Activated T-cell treated with anti-CD3 and anti-CD28 coated beads, Interleukin-2, amount 50 U/mL, for 72 hours (primary cell): ENCODE measurements around the gene PLXNB3. TPM values are rescaled to one million over a fixed set of nuclear protein-coding genes. Genes with fewer than 3 reads are reported as not detected.

Experiments
- ATAC-seq, 2 donors: fragments of 150-1000 bp; cut with Tn5 transposase; replicated peaks in 1 of 2; 2 replicates each; pipeline ENCODE4 v1.10.0; 2021; ENCODE audit warnings: moderate library complexity in 2 of 2, mild to moderate bottlenecking in 1 of 2
- DNase-seq, 2 donors: peaks; one replicate each; pipeline ENCODE4 v3.0.0; 2021 to 2022; ENCODE audit warnings: mixed read lengths in 1 of 2
- H3K27ac Mint-ChIP-seq: one replicate; pipeline ENCODE4 v1.8.0; 2022; ENCODE audit warnings: mild to moderate bottlenecking, moderate library complexity, mixed read lengths
- H3K27me3 Mint-ChIP-seq: one replicate; pipeline ENCODE4 v1.8.0; 2022; ENCODE audit warnings: low read depth, mixed read lengths
- H3K36me3 Mint-ChIP-seq, 2 donors: one replicate each; pipeline ENCODE4 v1.8.0; 2022; ENCODE audit warnings: mixed read lengths in 2 of 2, mild to moderate bottlenecking in 1 of 2; ENCODE audit not compliant: insufficient read depth in 2 of 2
- H3K4me1 Mint-ChIP-seq: one replicate; pipeline ENCODE4 v1.8.0; 2022; ENCODE audit warnings: low read depth, mixed read lengths
- H3K4me3 Mint-ChIP-seq, 2 donors: one replicate each; pipeline ENCODE4 v1.8.0; 2022; ENCODE audit warnings: mild to moderate bottlenecking in 2 of 2, mixed read lengths in 2 of 2, moderate library complexity in 2 of 2
- H3K9me3 Mint-ChIP-seq, 2 donors: one replicate each; pipeline ENCODE4 v1.8.0; 2022; ENCODE audit warnings: mixed read lengths in 2 of 2
- total RNA-seq, 2 donors: library from RNA; stranded (reverse); gene quantifications; one replicate each; pipeline ENCODE4 v1.2.3, GENCODE V29; 2022

The PLXNB3 gene
- total RNA-seq, 2 donors from 2014 or later: 0.77 to 1.7 TPM

DNA sequence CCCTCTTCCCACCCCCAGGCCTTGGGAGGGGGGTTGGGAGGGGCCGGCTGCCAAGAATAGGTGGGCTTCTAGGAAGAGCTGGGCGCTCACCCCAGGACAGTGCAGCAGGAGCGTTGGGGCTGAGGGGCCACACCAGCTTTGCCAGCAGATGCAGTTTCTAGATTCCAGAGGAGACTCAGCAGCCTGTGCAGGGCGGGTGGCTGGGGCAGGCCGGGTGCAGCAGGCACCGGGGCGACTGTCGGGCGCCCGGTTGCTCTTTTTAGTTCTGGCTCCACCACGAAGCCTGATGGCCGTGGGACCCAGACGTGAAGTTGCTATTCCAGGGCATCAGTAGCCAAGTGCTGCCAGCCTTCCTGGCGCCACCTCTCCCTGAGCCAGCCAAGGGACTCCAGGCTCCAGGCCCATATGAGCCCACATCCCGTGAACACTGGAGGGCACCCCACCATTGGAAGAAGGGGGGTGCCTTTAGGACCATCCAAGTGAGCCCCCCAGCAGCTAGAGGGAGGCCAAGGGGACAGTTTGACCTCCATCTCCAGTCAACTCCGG lies 36.2 kb downstream of the PLXNB3 start:
- H3K27ac Mint-ChIP-seq: no peak overlapping the region
- H3K4me1 Mint-ChIP-seq: peaks cover 12% of the 10 kb centered on the region
- H3K27me3 Mint-ChIP-seq: no peaks in the 10 kb centered on the region
- peaks cover 0 to 9% of the 10 kb centered on the region in 2 donors for H3K36me3 Mint-ChIP-seq
- DNase-seq (no peak), ATAC-seq (no peak)
- H3K4me3 Mint-ChIP-seq: no peak overlapping the region
- no peaks in the 10 kb centered on the region for H3K9me3 Mint-ChIP-seq

DNA sequence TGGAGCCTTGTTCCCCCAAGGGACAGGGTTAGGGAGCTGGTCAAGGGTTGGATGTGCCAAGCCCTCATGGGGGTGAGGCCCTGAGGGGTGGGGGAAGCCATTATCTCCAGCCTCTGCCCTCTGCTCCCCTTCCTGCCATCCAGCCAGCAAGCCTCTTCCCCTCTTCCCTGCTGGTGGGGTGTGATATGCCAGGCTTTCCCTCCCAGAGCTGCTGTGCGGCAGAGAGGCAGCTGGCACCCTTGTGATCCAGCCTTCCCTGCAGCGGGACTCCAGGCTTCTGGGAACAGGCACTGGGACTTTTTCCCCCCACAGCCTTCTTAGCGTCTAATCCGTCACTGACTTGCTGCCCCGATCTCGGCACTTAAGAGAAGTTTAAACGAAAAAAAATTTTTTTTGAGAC lies 36.7 kb downstream of the PLXNB3 start:
- Mint-ChIP-seq H3K36me3 (peaks cover 0 to 9% of the 10 kb centered on the region in 2 donors), H3K27ac (no peak overlapping the region), H3K4me1 (peaks cover 11% of the 10 kb centered on the region), H3K27me3 (no peaks in the 10 kb centered on the region), H3K9me3 (no peaks in the 10 kb centered on the region), H3K4me3 (no peak overlapping the region)
- no peak for DNase-seq
- no peak for ATAC-seq

DNA sequence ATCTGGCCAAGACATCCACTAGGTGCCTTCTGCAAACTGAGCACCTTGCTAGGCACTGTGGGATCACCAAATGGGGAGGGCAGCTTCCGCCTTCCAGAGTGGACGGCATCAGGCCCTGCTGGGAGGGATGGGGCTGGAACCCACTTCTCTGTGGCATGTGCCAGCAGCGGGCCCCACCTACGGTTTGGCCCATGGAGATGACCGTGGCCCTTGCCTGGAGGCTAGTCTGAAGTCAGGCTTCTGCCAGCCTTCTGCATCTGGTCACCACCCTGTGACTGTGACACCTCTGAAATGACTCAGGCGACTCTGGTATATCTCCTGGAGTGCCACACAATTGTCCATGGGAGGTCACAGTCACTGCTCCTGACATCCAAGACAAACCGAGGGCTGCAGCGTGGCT lies 37.6 kb downstream of the PLXNB3 start:
- ATAC-seq (no peak), DNase-seq (no peak)
- Mint-ChIP-seq H3K4me1 (peaks cover 2% of the 10 kb centered on the region), H3K36me3 (peaks cover 0 to 3% of the 10 kb centered on the region in 2 donors), H3K9me3 (no peaks in the 10 kb centered on the region), H3K4me3 (no peak overlapping the region), H3K27ac (no peak overlapping the region), H3K27me3 (no peaks in the 10 kb centered on the region)

DNA sequence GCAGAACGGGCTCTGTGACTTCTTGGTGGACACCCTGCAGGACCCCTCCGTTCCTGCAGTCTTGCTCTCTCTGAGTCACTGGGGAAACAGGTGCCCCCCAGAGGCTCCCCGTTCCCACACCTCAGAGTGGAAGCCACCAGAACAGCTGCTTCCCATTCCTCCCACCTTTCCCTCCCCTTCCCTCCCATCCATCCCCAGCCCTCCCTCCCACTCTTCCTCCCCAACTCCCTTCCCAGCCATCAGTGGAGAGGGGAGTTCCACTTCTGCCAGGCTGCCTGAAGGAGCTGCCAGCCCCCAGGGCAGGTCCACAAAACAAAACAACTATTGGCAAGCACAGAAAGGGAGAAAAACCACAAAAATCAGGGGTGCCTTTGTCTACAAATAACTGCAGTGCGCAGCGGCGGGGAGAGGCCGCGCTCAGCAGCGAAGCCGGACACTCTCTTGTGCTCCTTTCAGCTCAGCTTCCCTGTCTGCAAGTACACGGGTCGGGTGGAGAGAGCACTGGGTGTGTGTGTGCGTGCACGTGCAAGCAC lies 38.5 kb downstream of the PLXNB3 start:
- Mint-ChIP-seq H3K4me3 (no peak overlapping the region), H3K27me3 (no peaks in the 10 kb centered on the region), H3K27ac (no peak overlapping the region), H3K4me1 (no peaks in the 10 kb centered on the region), H3K36me3 (peaks cover 0 to 3% of the 10 kb centered on the region in 2 donors), H3K9me3 (no peaks in the 10 kb centered on the region)
- DNase-seq: no peak
- ATAC-seq: no peak

DNA sequence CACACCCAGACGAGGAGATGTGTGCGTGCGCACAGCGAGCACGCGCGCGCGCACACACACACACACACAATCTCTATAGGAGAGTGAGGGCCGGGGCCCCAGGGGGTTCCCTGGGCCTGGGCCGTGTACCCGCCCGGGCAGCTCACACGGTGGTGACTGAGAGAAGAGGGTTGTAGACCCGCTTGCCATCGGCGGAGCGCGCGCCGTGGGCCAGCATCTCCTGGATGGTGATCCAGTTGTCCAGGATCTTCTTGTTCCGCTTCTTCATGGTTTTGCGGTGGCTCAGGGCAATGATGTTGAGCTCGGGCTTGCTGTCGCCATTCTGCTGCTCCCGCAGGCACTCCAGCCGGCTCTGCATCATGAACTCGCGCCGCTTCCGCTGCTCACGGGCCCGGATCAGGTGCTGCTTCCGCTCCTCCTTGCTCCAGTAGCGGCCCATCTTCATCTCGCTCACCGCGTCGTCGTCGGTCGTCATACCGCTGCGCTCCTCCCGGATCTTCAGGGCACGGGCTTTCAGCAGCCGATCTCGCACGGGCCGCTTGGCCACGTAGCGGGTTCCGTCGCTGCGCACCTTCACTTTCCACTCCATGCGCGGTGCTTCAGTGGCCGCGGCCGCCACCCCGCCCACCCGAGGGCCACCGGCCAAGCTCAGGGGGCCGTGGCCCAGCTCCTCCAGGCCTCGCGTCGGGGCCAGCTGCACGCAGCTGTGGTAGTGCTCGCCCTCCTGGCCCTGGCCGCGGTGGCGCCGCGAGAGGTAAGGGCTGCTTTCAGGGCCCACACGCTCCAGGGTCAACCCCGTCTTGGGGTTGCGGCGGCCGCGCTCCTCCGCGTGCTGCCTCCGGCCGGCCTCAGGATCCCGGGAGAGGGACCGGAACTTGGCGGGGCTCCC lies 39.4 kb downstream of the PLXNB3 start:
- no peaks in the 10 kb centered on the region for H3K4me1 Mint-ChIP-seq
- no peak overlapping the region for H3K27ac Mint-ChIP-seq
- no peak for DNase-seq
- no peaks in the 10 kb centered on the region for H3K9me3 Mint-ChIP-seq
- H3K36me3 Mint-ChIP-seq: no peaks in the 10 kb centered on the region
- ATAC-seq: no peak
- H3K4me3 Mint-ChIP-seq: no peak overlapping the region
- no peaks in the 10 kb centered on the region for H3K27me3 Mint-ChIP-seq

DNA sequence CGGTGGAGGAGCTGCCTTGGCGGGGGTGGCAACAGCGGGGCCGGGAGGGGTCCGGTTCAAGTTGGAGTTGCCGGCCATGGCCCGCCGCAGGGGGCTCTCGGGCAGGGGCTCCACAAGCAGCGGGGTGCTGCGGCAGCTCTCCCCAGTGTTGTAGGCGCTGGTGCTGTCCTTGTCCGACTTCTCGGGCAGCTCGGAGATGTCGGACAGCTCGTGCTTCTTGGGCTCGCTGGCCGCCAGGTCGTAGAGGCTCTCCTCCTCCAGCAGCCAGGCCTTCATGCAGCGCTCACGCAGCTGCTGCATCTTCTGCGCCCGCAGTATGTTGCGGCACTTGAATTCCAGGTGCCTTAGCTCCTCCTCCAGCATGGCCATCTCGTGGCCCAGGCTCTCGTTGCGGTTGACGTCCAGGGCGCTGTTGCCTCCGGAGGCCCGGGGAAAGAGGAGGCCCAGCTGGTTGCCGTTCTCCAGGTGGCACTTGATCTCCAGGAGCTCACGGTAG lies 40.1 kb downstream of the PLXNB3 start:
- H3K36me3 Mint-ChIP-seq: no peaks in the 10 kb centered on the region
- H3K4me1 Mint-ChIP-seq: no peaks in the 10 kb centered on the region
- no peak overlapping the region for H3K27ac Mint-ChIP-seq
- no peaks in the 10 kb centered on the region for H3K27me3 Mint-ChIP-seq
- H3K4me3 Mint-ChIP-seq: no peak overlapping the region
- no peak for DNase-seq
- no peak for ATAC-seq
- H3K9me3 Mint-ChIP-seq: no peaks in the 10 kb centered on the region

DNA sequence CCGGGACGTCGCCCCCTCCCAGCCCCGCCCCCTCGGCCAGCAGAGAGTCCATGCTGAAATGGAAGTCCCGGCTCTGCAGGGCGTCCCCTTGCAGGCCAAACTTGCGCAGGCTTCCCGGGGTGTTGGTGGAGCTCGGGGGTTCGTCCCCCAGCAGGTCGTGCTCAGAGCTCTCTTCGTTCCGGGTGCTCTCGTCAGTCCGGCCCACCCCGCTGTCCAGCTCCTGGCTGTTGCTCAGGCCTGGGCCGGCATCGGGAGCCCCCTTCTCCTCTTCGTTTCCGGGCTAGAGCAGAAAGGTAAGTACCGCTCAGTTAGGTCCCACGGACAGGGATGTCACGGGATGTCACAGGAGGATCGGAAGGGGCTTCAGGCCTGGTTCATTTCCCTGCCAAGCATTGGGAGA lies 40.6 kb downstream of the PLXNB3 start:
- Mint-ChIP-seq H3K4me1 (no peaks in the 10 kb centered on the region), H3K4me3 (no peak overlapping the region), H3K27me3 (no peaks in the 10 kb centered on the region)

DNA sequence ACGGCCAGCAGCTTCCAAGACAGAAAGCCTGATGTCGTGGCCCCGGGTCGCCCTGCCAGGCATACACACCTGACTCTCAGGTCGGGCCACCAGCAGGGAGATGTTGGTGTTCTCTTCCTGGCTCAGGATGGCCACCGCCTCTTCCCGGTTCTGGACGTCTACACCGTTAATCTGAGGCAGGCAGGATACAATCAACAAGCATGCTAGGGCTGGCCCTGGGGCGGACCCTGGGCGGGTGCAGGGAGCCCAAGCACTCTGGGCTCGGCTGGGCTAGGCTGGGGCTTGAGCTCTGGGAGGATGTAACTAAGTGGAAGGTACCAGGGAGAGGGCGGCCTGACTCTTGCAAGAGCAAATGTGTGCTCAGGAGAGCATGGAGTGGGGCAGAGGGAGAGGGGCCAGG lies 41.4 kb downstream of the PLXNB3 start:
- ATAC-seq: no peak
- Mint-ChIP-seq H3K4me1 (no peaks in the 10 kb centered on the region), H3K4me3 (no peak overlapping the region), H3K36me3 (no peaks in the 10 kb centered on the region), H3K27me3 (no peaks in the 10 kb centered on the region), H3K9me3 (no peaks in the 10 kb centered on the region), H3K27ac (no peak overlapping the region)
- DNase-seq: no peak

More for the DNA sequence above, 40.6 kb downstream of the PLXNB3 start:
- DNase-seq (no peak), ATAC-seq (no peak)
- no peaks in the 10 kb centered on the region for H3K9me3 Mint-ChIP-seq
- no peak overlapping the region for H3K27ac Mint-ChIP-seq
- H3K36me3 Mint-ChIP-seq: no peaks in the 10 kb centered on the region

DNA sequence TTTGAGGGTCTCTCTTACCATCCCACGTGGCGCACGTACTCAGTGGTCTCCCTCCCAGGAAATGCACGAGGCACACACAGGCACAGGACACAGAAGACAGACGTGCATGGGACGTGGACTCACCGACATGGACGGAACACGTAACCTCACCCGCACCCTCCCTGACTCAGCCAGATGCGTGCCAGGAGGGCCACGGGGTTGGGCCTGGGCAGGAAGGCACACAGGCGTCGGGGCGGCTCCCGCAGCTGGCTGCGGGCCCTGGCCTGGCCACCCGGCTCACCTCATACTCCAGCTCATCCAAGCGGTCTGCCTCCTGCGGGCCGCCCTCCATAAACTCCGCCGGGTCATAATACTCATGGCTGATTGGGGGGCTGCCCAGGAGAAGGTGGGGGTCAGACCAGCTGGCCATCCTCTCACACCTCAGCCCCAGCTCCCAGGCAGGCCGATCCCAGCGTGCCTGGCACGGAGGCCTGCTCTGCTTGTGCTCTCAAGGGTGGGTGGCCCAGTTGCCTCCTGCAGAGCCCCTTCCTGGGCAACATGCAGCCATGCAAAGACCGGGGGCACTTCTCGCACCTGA lies 43.0 kb downstream of the PLXNB3 start:
- Mint-ChIP-seq H3K4me1 (no peaks in the 10 kb centered on the region), H3K36me3 (no peaks in the 10 kb centered on the region), H3K9me3 (no peaks in the 10 kb centered on the region), H3K27me3 (no peaks in the 10 kb centered on the region), H3K4me3 (no peak overlapping the region), H3K27ac (no peak overlapping the region)
- DNase-seq: no peak
- no peak for ATAC-seq

DNA sequence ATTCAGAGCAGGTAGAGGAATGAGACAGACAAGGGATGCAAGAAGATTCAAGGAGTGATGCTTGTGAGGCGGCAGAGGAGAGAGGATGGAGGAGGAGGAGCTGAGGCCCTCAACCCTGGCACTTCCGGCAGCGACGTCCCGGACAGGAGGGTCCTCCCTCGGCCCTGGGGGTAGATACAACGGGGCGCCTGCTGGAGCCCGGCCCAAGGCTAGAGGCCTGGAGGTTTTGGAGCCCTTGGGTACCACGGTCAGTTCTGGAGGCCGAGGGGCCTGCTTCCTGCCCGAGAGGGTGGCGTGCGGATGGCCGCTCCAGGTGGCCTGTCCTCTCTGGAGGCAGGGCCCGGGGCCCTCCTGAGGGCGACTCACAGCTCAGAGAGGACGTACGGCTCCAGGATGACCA lies 43.9 kb downstream of the PLXNB3 start:
- Mint-ChIP-seq H3K27me3 (peaks cover 4% of the 10 kb centered on the region), H3K36me3 (no peaks in the 10 kb centered on the region), H3K27ac (no peak overlapping the region), H3K9me3 (no peaks in the 10 kb centered on the region), H3K4me3 (no peak overlapping the region), H3K4me1 (no peaks in the 10 kb centered on the region)
- DNase-seq (no peak), ATAC-seq (no peak)

DNA sequence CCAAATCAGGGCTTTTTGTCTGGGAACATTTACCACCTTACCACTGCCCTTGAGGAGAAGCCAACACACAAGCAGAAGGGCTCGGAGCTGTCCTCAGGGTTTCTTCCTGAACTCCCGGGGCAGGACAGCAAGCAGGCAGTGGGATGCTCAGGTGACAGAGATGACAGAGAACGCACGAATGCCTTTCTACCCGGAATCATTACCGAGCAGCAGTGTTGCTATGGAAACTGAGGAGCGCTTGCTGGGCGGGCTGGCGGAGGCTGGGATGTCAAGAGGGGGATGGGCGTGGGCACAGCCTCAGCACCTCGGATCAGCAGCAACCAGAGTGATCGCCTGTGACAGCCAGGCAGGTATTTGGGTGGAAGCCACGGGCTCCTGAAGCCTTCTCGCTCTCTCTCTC lies 48.2 kb downstream of the PLXNB3 start:
- Mint-ChIP-seq H3K27ac (no peak overlapping the region), H3K9me3 (no peaks in the 10 kb centered on the region), H3K36me3 (no peaks in the 10 kb centered on the region), H3K4me3 (no peak overlapping the region), H3K27me3 (peaks cover 27% of the 10 kb centered on the region), H3K4me1 (peaks cover 8% of the 10 kb centered on the region)
- ATAC-seq: no peak
- no peak for DNase-seq

DNA sequence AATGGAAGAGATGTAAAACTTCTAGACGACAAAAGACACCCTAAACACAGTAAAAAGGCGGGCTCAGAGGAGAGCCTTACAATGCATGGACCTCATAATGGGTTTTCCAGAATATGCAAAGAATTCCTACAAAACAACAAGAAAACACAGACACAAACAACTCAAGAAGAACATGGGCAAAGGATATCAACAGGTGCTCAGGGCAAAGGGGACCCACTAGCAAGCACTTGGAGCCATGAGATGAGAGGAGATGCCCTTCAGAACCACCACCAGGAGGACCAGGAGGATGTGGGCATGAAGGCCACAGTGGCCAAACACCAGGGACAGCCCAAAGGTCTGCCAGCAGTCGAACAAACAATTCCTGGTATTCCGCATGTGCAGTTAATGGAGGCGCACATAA lies 49.1 kb downstream of the PLXNB3 start:
- no peak overlapping the region for H3K4me3 Mint-ChIP-seq
- peaks cover 11% of the 10 kb centered on the region for H3K4me1 Mint-ChIP-seq
- DNase-seq (no peak), ATAC-seq (no peak)
- peaks cover 31% of the 10 kb centered on the region for H3K27me3 Mint-ChIP-seq
- no peak overlapping the region for H3K27ac Mint-ChIP-seq
- no peaks in the 10 kb centered on the region for H3K9me3 Mint-ChIP-seq
- H3K36me3 Mint-ChIP-seq: no peaks in the 10 kb centered on the region

DNA sequence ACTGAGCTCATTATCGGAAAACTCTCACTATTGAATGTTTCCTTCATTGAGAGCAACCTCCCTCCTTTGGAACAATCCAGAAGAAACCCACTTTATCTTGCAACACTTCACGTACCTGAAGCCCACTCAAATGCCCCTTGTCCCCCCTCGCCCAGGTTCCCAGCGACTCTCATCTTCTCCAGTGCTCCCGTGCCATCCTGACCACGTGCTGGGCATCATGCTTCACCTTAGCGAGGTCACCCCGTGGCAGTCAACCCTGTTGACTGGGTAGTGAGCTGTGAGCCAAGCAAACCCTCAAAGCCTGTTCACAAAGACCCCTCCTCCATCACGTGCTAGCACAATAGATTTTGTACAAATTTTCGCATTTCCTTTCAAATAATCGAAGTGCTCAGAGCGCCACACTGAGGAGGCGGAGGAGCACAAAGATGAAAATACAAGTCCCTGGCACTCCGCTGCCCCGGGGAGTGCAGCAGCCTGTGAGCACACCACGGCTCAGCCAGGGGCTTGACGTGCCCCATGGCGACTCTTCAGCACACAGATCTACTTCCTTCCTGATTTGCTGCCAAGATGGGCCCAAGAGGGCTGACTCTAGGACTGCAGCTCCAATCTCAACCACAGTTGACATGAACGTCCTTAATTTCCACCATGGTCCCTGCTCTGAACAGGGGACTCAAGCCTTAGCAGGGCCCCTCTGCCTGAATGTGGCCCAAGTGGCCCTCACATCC lies 50.7 kb downstream of the PLXNB3 start:
- peaks cover 16% of the 10 kb centered on the region for H3K4me1 Mint-ChIP-seq
- no peaks in the 10 kb centered on the region for H3K36me3 Mint-ChIP-seq
- H3K27me3 Mint-ChIP-seq: peaks cover 31% of the 10 kb centered on the region
- no peaks in the 10 kb centered on the region for H3K9me3 Mint-ChIP-seq
- ATAC-seq: no peak
- no peak for DNase-seq
- H3K4me3 Mint-ChIP-seq: no peak overlapping the region
- H3K27ac Mint-ChIP-seq: no peak overlapping the region
